ENCODE results near the gene FAM83F.

The FAM83F gene

DNA sequence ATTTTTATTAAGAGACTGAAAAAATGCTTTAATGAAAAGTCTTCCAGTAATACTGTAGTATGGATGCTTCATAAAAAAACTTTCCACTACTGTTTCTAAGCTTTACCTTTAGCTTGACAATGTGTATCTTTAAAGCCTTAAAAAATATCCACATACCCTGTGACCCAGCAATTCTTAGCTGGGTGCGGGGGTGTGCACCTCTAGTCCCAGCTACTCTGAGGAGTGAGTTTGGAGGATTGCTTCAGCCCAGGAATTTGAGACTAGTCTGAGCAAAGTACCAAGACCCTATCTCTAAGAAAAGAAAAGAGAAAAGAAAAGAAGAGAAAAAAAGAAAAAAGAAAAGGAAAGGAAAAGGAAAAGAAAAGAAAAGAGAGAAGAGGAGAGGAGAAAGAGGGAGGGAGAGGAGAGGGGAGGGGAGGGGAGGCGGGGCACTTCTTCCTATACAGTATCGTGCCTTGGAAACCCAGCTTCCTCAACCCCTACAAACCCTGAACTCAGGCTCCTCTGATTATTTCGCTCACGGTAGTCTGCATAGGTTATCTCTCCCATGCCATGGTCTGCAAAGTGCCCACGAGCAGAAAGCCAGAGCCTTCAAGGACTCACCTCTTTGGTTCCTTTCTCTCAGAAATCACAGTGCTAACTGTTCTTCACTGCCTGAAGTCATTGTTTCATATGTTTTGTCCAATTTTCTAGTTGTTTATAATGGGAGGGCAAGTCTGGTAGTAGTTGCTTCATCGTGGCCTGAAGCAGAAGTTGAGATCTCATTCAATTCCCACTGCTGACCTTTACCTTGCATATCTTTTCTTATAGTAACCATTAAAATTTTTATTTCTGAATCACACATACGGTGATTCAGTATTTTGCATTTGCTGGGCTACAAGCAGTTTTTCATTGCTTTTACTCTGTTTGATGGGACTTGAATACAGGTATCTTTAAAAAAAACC is 82.2 kb downstream of the FAM83F start:
- no peak for DNase-seq

DNA sequence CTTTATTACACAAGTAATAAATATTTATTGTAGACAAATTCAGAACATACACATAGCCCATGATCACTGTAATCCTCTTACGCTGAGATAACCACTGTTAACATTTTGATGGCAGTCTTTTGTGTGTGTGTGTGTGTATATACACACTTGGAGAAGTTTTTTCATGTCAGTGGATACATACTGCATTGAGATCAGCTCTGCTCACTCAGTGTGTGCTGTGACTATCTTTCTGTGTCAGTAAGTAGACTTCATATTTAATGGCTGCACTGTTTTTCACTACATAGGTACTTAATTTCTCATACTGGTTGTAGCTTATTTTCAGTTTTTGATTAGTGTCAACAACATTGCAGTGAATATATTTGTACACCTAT is 82.9 kb downstream of the FAM83F start:
- no peak for DNase-seq

DNA sequence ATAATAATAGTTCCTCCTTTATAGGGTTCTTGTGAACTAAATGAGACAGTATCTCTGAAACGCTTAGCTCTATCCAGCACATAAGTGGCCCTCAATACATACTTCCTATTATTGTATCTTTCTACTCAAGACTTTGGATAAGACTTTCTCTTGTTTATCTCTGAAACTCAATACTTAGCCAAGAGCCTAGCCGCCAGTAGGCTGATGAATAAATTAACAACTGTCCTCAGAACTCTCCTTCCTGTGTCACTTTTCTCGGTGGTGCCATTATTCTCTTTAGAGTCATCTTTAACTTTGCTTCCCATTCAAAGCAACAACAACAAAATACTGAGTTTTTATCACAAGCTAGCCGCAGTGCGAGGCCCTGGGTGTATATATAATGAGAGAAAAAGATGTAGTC is 86.9 kb downstream of the FAM83F start:
- no peak for DNase-seq

DNA sequence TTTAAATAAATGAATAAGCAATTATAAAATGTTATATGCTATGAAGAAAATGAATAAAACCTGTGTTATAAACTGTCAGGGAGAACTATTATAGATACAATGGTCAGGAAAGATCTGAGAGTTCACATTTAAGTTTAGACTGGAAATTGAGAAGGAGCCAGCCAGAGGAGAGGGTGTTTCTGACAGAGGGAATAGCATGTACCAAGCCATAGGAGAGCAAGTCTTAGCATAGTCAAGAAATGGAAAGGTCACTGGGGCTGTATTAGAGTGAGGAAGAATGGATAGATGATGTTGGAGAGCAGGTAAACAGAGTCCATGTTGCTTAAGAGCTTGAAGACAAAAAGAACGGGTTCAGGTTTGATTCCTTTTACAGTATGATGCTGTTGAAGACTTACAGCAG is 87.4 kb downstream of the FAM83F start:
- no peak for DNase-seq

DNA sequence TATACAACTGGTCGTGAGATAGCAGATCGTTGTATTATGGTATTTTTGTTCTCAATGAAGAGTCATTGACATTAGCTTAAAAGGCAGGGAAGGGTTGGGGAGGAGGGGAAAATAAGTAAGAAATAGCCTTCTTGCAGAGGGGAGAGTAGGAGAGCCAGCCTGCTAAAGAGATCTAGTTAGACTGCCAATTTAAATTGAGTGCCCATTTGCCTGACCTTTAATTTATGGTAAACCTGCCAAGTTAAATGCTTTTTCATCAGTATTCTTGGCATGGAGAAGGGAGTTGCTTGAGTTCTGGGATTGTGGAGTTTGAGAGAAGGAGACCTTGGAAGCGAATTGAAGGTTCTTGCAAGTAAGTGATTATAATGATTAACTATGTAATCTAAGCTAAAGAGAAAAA is 89.0 kb downstream of the FAM83F start:
- no peak for DNase-seq

DNA sequence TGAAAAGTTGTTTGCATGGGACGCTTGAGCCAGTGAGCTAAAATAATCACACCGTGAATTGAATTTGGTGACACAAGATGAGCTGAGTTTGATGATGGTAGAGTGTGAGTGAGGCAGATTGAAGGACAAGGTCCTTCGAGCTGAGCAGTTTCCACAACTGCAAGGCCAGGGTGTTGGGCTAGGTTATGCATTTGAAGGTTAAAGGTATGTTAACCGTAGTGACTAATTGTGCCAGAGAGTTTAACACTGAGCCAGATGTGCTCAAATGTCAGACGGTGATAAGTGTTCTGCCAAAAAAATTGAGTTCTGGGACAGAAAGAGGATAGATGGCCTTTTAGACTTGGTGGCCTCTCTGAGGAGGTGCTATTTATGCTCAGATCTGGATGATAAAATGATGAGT is 89.5 kb downstream of the FAM83F start:
- DNase-seq = no peak

DNA sequence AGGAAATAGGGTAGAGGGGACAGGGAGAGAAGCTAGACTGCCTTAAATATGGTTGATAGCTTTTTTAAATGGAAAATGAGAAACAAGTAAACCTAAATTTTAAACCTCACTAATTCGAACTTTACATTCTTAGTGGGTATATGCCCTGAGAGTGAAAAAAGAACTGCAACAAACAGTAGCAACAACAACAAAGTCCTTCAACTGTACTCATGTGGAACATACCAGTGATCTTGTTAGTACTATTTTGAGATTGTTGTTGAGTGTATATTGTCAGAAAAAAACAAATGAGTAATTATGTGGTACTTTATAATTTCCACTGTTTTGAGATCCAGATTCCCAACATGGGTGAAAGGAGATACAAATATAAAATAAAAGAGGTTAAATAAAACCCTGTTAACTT is 94.1 kb downstream of the FAM83F start:
- no peak for DNase-seq

All from NCI-H774 (cell line).